ENCODE data around the gene CDH13.

DNA sequence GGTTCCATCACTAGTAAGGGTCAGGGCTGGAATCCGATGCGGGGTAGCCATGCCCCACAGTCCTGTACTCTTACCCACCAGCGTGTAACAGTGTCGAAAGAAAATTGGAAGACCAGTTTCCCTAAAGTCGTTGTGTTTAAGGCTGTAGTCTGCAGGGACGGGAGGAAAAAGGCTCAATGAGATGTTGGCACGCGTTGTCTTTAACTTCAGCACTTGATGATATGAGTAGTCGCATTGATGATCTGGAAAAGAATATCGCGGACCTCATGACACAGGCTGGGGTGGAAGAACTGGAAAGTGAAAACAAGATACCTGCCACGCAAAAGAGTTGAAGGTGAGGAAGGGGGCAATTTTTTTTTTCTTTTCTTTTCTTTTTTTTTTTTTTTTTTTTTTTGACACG lies 1182.3 kb downstream of the CDH13 start:
- TF ChIP-seq, protein P1, sequence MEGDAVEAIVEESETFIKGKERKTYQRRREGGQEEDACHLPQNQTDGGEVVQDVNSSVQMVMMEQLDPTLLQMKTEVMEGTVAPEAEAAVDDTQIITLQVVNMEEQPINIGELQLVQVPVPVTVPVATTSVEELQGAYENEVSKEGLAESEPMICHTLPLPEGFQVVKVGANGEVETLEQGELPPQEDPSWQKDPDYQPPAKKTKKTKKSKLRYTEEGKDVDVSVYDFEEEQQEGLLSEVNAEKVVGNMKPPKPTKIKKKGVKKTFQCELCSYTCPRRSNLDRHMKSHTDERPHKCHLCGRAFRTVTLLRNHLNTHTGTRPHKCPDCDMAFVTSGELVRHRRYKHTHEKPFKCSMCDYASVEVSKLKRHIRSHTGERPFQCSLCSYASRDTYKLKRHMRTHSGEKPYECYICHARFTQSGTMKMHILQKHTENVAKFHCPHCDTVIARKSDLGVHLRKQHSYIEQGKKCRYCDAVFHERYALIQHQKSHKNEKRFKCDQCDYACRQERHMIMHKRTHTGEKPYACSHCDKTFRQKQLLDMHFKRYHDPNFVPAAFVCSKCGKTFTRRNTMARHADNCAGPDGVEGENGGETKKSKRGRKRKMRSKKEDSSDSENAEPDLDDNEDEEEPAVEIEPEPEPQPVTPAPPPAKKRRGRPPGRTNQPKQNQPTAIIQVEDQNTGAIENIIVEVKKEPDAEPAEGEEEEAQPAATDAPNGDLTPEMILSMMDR (IDR thresholded peaks at IDR 0.05): no peak
- no peak for TF ChIP-seq POLR2A (IDR thresholded peaks at IDR 0.05)

Data from body of pancreas (tissue), 4 donors.